ENCODE data around the gene CHGA. TPM values are rescaled to one million over a fixed set of nuclear protein-coding genes. Genes with fewer than 3 reads are reported as not detected.
A peak's percentile ranks its signal among the peaks of the same experiment; 100 is the strongest.

CHGA gene
- total RNA-seq, 2 experiments from 2014 or later, result not detected

GRCh38 chr14:92961567-92961855 is 38.6 kb downstream of the CHGA start:
- H3K4me3 Mint-ChIP-seq, result no peak overlapping the region

GRCh38 chr14:92962031-92962830 is 39.3 kb downstream of the CHGA start:
- no peak for ATAC-seq
- Mint-ChIP-seq H3K4me3 (no peak overlapping the region), H3K36me3 (ENCODE audit: low read depth) (peaks cover 3% of the 10 kb centered on the region), H3K9me3 (no peaks in the 10 kb centered on the region), H3K4me1 (ENCODE audit: low read depth) (peaks cover 8% of the 10 kb centered on the region), H3K27ac (peak overlapping the region; percentile 46), H3K27me3 (no peaks in the 10 kb centered on the region)
- no peak for TF ChIP-seq CTCF (IDR thresholded peaks at IDR 0.05)
- CTCF ChIA-PET, result interaction anchor here (1.0 to 5.7 kb wide), 2 partner anchors 10 to 151 kb away, joined by 3 to 21 read pairs; no protein-coding TSS in a partner anchor
- POLR2A ChIA-PET, result no interaction called here
- intact Hi-C loops (cut with micrococcal nuclease), result no loop called here
- DNase-seq, result no peak

More at GRCh38 chr14:92961567-92961855, 38.6 kb downstream of the CHGA start:
- DNase-seq (no peak), ATAC-seq (no peak)
- Mint-ChIP-seq H3K27ac (no peak overlapping the region), H3K4me1 (ENCODE audit: low read depth) (peaks cover 6% of the 10 kb centered on the region), H3K9me3 (no peaks in the 10 kb centered on the region), H3K36me3 (ENCODE audit: low read depth) (no peaks in the 10 kb centered on the region), H3K27me3 (no peaks in the 10 kb centered on the region)
- CTCF ChIA-PET, result interaction anchor here (1.0 to 5.7 kb wide), 2 partner anchors 9 to 152 kb away, joined by 3 to 21 read pairs; no protein-coding TSS in a partner anchor
- intact Hi-C loops (cut with micrococcal nuclease), result no loop called here
- TF ChIP-seq CTCF (IDR thresholded peaks at IDR 0.05), result no peak
- POLR2A ChIA-PET, result no interaction called here

- H3K27ac Mint-ChIP-seq, result no peak overlapping the region
- intact Hi-C loops (cut with micrococcal nuclease), result no loop called here
- CTCF ChIA-PET, result interaction anchor here (5.7 kb wide), 1 partner anchor 11 kb away, joined by 21 read pairs; no protein-coding TSS in a partner anchor
- H3K4me3 Mint-ChIP-seq, result no peak overlapping the region
- H3K4me1 Mint-ChIP-seq (ENCODE audit: low read depth), result peaks cover 13% of the 10 kb centered on the region
- ATAC-seq (no peak), DNase-seq (no peak)
- H3K36me3 Mint-ChIP-seq (ENCODE audit: low read depth), result peaks cover 9% of the 10 kb centered on the region
- TF ChIP-seq CTCF (IDR thresholded peaks at IDR 0.05), result no peak
- H3K27me3 Mint-ChIP-seq, result no peaks in the 10 kb centered on the region
- no peaks in the 10 kb centered on the region for H3K9me3 Mint-ChIP-seq
- POLR2A ChIA-PET, result no interaction called here
These were observed 39.8 kb downstream of the CHGA start for GRCh38 chr14:92962831-92963095.

- H3K36me3 Mint-ChIP-seq (ENCODE audit: low read depth), result peaks cover 9% of the 10 kb centered on the region
- no peaks in the 10 kb centered on the region for H3K9me3 Mint-ChIP-seq
- DNase-seq (no peak), ATAC-seq (no peak)
- H3K4me1 Mint-ChIP-seq (ENCODE audit: low read depth), result peaks cover 14% of the 10 kb centered on the region
- peak overlapping the region; percentile 8 for H3K27ac Mint-ChIP-seq
- intact Hi-C loops (cut with micrococcal nuclease), result no loop called here
- POLR2A ChIA-PET, result no interaction called here
- CTCF ChIA-PET, result interaction anchor here (5.7 kb wide), 1 partner anchor 11 kb away, joined by 21 read pairs; no protein-coding TSS in a partner anchor
- TF ChIP-seq CTCF (IDR thresholded peaks at IDR 0.05), result no peak
- H3K27me3 Mint-ChIP-seq, result no peaks in the 10 kb centered on the region
- no peak overlapping the region for H3K4me3 Mint-ChIP-seq
These were observed 40.6 kb downstream of the CHGA start for GRCh38 chr14:92963301-92964123.

Data from activated CD8-positive, alpha-beta T cell treated with anti-CD3 and anti-CD28 coated beads for 36 hours (primary cell).